ENCODE results near the gene UBASH3A.

UBASH3A gene

GRCh38 chr21:42375506-42375905, 28.2 kb upstream of the UBASH3A start:
- no peak for DNase-seq

GRCh38 chr21:42375966-42376337, 27.8 kb upstream of the UBASH3A start:
- DNase-seq: no peak

GRCh38 chr21:42376338-42376982, 27.2 kb upstream of the UBASH3A start:
- DNase-seq: peak; percentile 30

GRCh38 chr21:42377211-42377950, 26.3 kb upstream of the UBASH3A start:
- DNase-seq: no peak

- DNase-seq: no peak
Measured at GRCh38 chr21:42377951-42378340, 25.8 kb upstream of the UBASH3A start.

- no peak for DNase-seq
Measured at GRCh38 chr21:42378418-42378817, 25.3 kb upstream of the UBASH3A start.

- no peak for DNase-seq
Measured at GRCh38 chr21:42379426-42380215, 24.1 kb upstream of the UBASH3A start.

GRCh38 chr21:42381347-42381984, 22.2 kb upstream of the UBASH3A start:
- DNase-seq: peak; percentile 85

- DNase-seq: no peak
Measured at GRCh38 chr21:42382915-42383314, 20.8 kb upstream of the UBASH3A start.

GRCh38 chr21:42383331-42383730, 20.4 kb upstream of the UBASH3A start:
- DNase-seq: no peak

GRCh38 chr21:42384156-42384945, 19.4 kb upstream of the UBASH3A start:
- no peak for DNase-seq

- DNase-seq: peak; percentile 35
Measured at GRCh38 chr21:42384989-42385388, 18.7 kb upstream of the UBASH3A start.

- DNase-seq: no peak
Measured at GRCh38 chr21:42385619-42386018, 18.1 kb upstream of the UBASH3A start.

- DNase-seq: no peak
Measured at GRCh38 chr21:42386034-42386591, 17.6 kb upstream of the UBASH3A start.

GRCh38 chr21:42387164-42387563, 16.5 kb upstream of the UBASH3A start:
- DNase-seq: no peak

- no peak for DNase-seq
Measured at GRCh38 chr21:42387843-42388340, 15.8 kb upstream of the UBASH3A start.

GRCh38 chr21:42388740-42389448, 14.8 kb upstream of the UBASH3A start:
- no peak for DNase-seq

GRCh38 chr21:42389449-42389835, 14.3 kb upstream of the UBASH3A start:
- DNase-seq: peak; percentile 73

- DNase-seq: no peak
Measured at GRCh38 chr21:42390193-42390592, 13.5 kb upstream of the UBASH3A start.

- DNase-seq: no peak
Measured at GRCh38 chr21:42390696-42391095, 13.0 kb upstream of the UBASH3A start.

- no peak for DNase-seq
Measured at GRCh38 chr21:42391297-42391696, 12.4 kb upstream of the UBASH3A start.

All from NCI-H69 (cell line).